ENCODE data around the gene ZNF112. TPM values are rescaled to one million over a fixed set of nuclear protein-coding genes. Genes with fewer than 3 reads are reported as not detected.

ZNF112 gene
- total RNA-seq, 1 experiment from 2014 or later, result 1.9 TPM

- no peaks in the 10 kb centered on the region for H3K4me1 ChIP-seq (ENCODE audit: insufficient read depth, low read length)
- intact Hi-C loops (cut with micrococcal nuclease), result no loop called here
- ChIA-PET CTCF (no interaction called here), POLR2A (ENCODE audit: unreplicated experiment) (no interaction called here)
- H3F3A ChIP-seq (ENCODE audit: low read length, unreplicated experiment), result no peaks in the 10 kb centered on the region
- no peaks in the 10 kb centered on the region for H3K9me2 ChIP-seq (replicated peaks; ENCODE audit: low read length)
- H3K79me2 ChIP-seq (ENCODE audit: low read length), result no peaks in the 10 kb centered on the region
- DNase-seq (no peak), ATAC-seq (no peak)
- H3K27ac ChIP-seq (ENCODE audit: low read length), result no peak overlapping the region
- H3K9me3 ChIP-seq (ENCODE audit: low read length), result no peaks in the 10 kb centered on the region
- no peaks in the 10 kb centered on the region for H3K27me3 ChIP-seq (ENCODE audit: low read length)
- no peaks in the 10 kb centered on the region for H3K36me3 ChIP-seq (ENCODE audit: low read depth, low read length)
- H2AFZ ChIP-seq (ENCODE audit: low read length), result no peak overlapping the region
- TF ChIP-seq EZH2 (IDR thresholded peaks at IDR 0.05; ENCODE audit: low read length, unreplicated experiment) (no peak), EZH2phosphoT487 (IDR thresholded peaks at IDR 0.05; ENCODE audit: borderline replicate concordance, low read length) (no peak)
- TF ChIP-seq, protein P1, sequence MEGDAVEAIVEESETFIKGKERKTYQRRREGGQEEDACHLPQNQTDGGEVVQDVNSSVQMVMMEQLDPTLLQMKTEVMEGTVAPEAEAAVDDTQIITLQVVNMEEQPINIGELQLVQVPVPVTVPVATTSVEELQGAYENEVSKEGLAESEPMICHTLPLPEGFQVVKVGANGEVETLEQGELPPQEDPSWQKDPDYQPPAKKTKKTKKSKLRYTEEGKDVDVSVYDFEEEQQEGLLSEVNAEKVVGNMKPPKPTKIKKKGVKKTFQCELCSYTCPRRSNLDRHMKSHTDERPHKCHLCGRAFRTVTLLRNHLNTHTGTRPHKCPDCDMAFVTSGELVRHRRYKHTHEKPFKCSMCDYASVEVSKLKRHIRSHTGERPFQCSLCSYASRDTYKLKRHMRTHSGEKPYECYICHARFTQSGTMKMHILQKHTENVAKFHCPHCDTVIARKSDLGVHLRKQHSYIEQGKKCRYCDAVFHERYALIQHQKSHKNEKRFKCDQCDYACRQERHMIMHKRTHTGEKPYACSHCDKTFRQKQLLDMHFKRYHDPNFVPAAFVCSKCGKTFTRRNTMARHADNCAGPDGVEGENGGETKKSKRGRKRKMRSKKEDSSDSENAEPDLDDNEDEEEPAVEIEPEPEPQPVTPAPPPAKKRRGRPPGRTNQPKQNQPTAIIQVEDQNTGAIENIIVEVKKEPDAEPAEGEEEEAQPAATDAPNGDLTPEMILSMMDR (conservative IDR thresholded peaks at IDR 0.05; ENCODE audit: low read depth, low read length), result no peak
- no TSS peak for BruUV-seq (replicated peaks)
- no peak overlapping the region for H3K4me3 ChIP-seq (ENCODE audit: low read length)
- H3K9ac ChIP-seq (ENCODE audit: low read length), result no peak overlapping the region
- H3K4me2 ChIP-seq (ENCODE audit: low read length), result no peak overlapping the region
- no peaks in the 10 kb centered on the region for H4K20me1 ChIP-seq (ENCODE audit: low read length)
Measured at GRCh38 chr19:44374789-44375188, 18.3 kb upstream of the ZNF112 start.

DNA sequence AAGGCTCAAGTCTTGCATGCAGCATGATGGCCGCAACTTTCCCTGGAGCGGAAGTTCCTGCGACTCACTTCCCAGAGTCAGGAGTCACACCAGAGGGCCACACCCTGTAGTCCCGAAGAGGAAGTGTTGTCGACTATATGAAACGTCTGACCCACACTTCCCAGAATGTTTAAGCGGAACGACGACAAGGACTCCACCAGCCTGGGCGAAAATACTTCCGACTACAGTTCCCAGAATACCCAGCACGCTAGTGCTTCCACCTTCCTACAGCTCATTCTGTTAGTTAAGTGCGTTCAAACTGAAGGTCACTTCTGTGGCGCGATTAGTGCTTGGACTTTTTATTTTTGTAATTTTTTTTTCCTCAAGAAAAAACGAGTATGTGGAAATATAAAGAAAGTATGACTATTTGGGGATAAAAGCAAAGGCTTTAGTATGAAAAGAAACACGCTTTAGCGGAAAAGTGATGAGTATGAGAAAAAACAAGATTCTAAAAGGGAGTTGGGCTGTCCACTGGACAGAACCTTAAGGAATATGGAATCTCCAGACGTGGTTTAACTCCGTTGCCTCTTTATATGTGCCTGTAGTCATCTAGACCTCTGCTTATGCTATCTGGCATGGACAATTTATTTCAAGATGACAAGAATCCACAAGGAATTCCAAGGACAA, 15.5 kb upstream of the ZNF112 start:
- Histone ChIP-seq H3K9ac (ENCODE audit: low read length) (no peak overlapping the region), H2AFZ (ENCODE audit: low read length) (no peak overlapping the region), H3K9me3 (ENCODE audit: low read length) (no peaks in the 10 kb centered on the region), H4K20me1 (ENCODE audit: low read length) (no peaks in the 10 kb centered on the region), H3F3A (ENCODE audit: low read length, unreplicated experiment) (no peaks in the 10 kb centered on the region), H3K9me2 (replicated peaks; ENCODE audit: low read length) (no peaks in the 10 kb centered on the region), H3K27ac (ENCODE audit: low read length) (no peak overlapping the region), H3K36me3 (ENCODE audit: low read depth, low read length) (no peaks in the 10 kb centered on the region), H3K79me2 (ENCODE audit: low read length) (no peaks in the 10 kb centered on the region), H3K4me1 (ENCODE audit: insufficient read depth, low read length) (no peaks in the 10 kb centered on the region), H3K4me2 (ENCODE audit: low read length) (no peak overlapping the region), H3K4me3 (ENCODE audit: low read length) (no peak overlapping the region), H3K27me3 (ENCODE audit: low read length) (no peaks in the 10 kb centered on the region)
- ChIA-PET CTCF (no interaction called here), POLR2A (ENCODE audit: unreplicated experiment) (no interaction called here)
- DNase-seq, result no peak
- TF ChIP-seq, protein P1 (conservative IDR thresholded peaks at IDR 0.05; ENCODE audit: low read depth, low read length), result no peak
- no peak for TF ChIP-seq EZH2 (IDR thresholded peaks at IDR 0.05; ENCODE audit: low read length, unreplicated experiment)
- no peak for TF ChIP-seq EZH2phosphoT487 (IDR thresholded peaks at IDR 0.05; ENCODE audit: borderline replicate concordance, low read length)
- no TSS peak for BruUV-seq (replicated peaks)
- no peak for ATAC-seq
- intact Hi-C loops (cut with micrococcal nuclease), result no loop called here

GRCh38 chr19:44367024-44367423, 10.5 kb upstream of the ZNF112 start:
- Histone ChIP-seq H3K4me2 (ENCODE audit: low read length) (no peak overlapping the region), H3K9me2 (replicated peaks; ENCODE audit: low read length) (no peaks in the 10 kb centered on the region), H2AFZ (ENCODE audit: low read length) (no peak overlapping the region), H3F3A (ENCODE audit: low read length, unreplicated experiment) (no peaks in the 10 kb centered on the region), H3K79me2 (ENCODE audit: low read length) (no peaks in the 10 kb centered on the region), H3K27me3 (ENCODE audit: low read length) (no peaks in the 10 kb centered on the region), H4K20me1 (ENCODE audit: low read length) (no peaks in the 10 kb centered on the region), H3K27ac (ENCODE audit: low read length) (no peak overlapping the region), H3K9me3 (ENCODE audit: low read length) (no peaks in the 10 kb centered on the region), H3K36me3 (ENCODE audit: low read depth, low read length) (no peaks in the 10 kb centered on the region), H3K4me1 (ENCODE audit: insufficient read depth, low read length) (no peaks in the 10 kb centered on the region), H3K4me3 (ENCODE audit: low read length) (no peak overlapping the region), H3K9ac (ENCODE audit: low read length) (no peak overlapping the region)
- DNase-seq (no peak), ATAC-seq (no peak)
- ChIA-PET CTCF (no interaction called here), POLR2A (ENCODE audit: unreplicated experiment) (no interaction called here)
- no TSS peak for BruUV-seq (replicated peaks)
- TF ChIP-seq, protein P1 (conservative IDR thresholded peaks at IDR 0.05; ENCODE audit: low read depth, low read length), result no peak
- TF ChIP-seq EZH2 (IDR thresholded peaks at IDR 0.05; ENCODE audit: low read length, unreplicated experiment) (no peak), EZH2phosphoT487 (IDR thresholded peaks at IDR 0.05; ENCODE audit: borderline replicate concordance, low read length) (no peak)
- intact Hi-C loops (cut with micrococcal nuclease), result no loop called here
